ENCODE results near the gene ITGB3.
"Not testable (repeated sequence)": the region's sequence is repeated elsewhere in the genome, so short reads cannot be mapped to it uniquely, and the experiment has no call there.

ITGB3 gene

DNA sequence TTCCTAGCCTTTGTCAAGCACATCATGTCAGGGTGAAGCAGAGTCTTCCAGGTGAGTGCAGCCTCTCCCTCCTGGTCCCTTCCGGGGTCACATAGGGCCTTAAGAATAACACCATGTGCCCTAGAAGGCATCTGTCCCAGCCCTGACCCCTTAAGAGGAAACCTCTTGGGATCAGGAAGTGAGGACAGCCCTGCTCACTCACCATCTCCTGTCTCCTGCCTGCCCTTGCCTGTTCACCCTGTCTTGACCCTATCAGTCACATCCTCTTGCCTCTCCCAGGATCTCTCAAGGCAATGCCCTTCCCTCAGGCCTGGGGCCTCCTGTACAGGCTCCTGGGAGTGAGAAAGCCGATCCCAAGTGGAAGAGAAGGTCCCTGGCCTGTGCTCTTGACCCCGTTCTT, 30.6 kb upstream of the ITGB3 start:
- DNase-seq (ENCODE audit: low spot score), result no peak

DNA sequence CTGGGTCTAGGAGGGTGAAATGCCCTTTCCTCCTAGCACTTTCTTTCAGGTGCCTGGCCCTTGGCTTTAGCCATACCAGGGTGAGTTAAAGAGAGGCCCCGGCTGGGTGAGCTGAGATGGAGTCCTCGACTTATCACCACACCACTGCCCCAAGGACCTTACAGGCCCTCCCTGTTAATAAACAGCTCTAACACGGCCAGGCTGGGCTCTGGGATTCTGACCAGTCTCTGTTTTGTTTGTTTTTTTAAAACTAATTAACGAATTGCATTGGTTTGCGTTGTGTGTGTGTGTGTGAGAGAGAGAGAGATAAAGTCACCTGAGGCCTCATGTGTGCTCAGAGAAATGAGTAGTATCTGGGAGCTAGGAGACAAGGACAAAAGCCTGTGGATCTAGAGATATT, 30.2 kb upstream of the ITGB3 start:
- no peak for DNase-seq (ENCODE audit: low spot score)

DNA sequence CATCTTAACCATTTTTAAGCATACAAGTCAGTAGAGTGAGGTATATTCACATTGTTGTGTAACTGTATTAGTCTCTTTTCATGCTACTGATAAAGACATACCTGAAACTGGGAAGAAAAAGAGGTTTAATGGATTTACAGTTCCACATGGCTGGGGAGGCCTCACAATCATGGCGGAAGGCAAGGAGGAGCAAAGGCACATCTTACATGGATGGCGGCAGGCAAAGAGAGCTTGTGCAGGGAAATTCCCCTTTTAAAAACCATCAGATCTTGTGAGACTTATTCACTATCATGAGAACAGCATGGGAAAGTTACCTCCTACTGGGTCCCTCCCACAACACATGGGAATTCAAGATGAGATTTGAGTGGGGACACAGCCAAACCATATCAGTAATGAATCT, 29.6 kb upstream of the ITGB3 start:
- DNase-seq (ENCODE audit: low spot score), result not testable (repeated sequence)

DNA sequence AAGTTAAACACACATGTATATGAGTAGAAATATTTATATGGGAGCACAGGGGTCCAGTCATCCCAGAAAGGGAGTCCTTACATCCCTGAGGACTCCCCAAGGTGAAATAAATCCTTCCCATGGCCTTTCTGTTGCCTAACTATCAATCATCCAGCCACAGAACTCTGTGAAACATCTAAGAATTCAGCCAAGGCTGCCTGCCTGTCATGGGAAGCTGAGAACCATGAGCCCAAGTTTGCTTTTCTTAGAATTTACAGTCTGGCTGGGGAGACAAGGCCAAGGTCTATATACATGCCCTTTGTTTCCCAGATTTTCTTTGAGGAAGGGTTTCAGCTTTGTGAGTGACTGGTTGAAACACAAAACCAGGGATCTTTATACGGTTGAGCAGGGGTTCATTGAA, 28.7 kb upstream of the ITGB3 start:
- DNase-seq (ENCODE audit: low spot score), result no peak

DNA sequence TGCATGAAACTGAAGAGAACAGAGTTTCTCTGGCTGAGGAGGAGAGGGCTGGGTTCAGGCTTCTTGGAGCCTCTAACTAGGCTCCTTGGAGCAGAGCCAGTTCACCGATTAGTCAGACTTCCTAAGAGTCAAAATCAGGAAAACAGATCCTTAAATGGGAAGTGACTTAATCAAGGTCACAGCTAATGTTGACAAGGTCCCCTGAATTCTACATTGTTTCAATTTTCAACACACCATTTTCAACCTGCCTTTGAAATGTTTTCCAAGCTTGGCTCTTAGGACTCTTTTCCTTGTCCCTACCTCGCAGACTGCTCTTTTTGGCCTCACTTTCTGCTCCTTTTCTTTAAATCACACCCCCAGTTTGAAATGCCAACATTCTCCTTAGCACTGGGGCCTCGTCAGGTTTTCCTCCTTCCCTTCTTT, 28.2 kb upstream of the ITGB3 start:
- DNase-seq (ENCODE audit: low spot score), result peak; percentile 65

DNA sequence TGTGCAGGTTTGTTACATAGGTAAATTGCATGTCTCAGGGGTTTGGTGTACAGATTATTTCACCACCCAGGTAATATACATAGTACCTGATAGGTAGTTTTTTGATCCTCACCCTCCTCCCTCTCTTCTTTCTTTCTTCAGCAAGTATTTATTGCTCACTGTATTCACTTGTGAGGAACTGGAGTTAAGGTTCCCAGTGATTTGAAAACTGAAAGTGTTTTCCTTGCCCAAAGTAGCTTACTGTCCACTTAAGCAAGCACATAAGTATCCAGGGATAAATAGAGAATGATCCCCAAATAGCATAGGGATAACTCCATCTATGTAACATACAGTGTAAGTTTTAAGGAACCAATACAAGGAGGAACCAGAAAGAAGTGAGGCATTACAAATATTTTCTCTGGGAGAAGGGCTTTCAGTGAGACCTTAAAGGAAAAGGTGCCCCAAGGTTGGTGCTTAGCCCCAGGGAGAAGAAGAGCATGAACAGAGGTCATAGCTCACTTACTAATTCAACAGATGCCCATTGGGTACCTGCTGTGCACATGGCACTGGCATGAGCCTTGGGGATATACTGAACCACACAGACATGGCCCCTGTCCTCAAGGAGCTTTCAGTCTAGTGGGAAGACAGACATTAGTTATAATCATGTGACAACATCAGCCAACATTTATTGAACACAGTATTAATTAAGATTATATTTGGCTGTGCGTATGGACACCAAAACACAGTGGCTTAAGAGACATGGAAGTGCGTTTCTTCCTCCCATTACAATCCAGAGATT, 27.5 kb upstream of the ITGB3 start:
- DNase-seq (ENCODE audit: low spot score), result no peak

DNA sequence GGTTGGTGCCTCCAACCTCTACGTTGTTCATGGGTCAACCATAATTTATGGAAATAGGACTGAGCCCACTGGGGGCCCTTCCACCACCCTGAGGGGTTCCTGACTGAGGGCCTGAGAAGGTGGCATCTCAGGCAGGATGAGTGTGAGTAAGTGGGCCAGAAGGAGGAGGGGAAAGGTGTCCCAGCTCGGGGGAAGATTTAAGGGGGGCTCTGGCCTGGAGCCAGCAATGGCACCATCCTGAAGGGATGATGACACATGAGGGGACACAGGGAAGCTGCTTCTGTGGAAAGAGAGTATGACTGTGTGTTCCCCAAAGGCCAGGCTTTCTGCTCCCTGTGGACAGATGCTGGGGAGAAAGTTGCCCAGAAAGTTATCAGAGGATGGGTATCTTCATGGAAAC, 25.8 kb upstream of the ITGB3 start:
- no peak for DNase-seq (ENCODE audit: low spot score)

DNA sequence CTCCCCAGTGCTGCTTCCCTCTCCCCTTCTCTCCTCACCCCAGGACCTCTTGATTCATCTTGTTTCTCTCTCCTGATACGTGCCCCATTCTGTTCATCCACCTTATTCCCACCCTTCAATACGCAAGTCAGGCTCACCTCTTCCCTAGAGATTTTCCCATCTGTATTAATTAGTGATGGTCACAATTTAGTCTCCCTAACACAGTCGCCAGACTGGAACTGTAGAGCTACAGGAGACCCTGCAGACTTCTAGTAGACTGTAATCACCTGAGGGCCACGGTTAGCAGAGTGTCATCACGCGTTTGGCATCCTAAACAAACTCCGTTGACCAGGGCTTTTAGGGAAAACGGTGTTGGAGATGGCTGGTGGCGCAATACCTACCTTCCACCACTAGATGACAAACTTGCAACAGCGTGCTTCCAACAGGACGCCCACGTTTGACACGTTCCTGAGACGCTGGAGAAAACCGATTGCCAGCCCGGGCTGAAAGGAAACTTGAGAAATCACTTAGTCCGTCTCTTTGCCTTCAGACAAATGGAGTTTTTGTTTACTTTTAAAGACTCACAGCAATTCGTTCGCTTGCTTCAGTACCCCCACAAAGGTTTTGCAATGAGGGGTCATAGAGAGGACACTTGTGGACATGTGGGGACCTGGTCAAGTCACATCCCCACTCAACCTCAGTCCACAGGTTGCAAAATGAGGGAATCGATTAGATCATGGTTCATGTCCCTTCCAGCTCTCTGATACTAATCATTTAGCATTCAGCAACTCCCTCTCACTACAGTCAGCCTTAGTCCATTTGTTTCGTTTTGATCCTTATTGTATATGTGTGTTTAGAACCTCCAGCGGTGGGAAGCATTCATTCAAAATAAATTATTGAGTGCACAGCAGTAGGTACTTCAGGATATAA, 23.8 kb upstream of the ITGB3 start:
- peak; percentile 89 for DNase-seq (ENCODE audit: low spot score)

DNA sequence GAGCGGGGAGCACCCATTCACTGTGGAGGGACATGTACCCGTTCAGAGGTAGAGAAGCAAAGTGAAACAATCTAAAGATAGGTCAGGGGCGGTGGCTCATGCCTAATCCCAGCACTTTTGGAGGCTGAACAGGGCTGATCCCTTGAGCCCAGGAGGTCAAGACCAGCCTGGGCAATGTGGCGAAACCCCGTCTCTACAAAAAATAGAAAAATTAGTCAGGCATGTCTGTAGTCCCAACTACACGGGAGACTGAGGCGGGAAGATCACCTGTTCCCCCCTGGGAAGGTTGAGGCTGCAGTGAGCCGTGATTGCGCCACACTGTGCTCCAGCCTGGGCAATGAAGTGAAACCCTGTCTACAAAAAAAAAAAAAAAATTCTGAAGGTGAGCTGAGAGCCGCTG, 22.8 kb upstream of the ITGB3 start:
- DNase-seq (ENCODE audit: low spot score), result no peak

DNA sequence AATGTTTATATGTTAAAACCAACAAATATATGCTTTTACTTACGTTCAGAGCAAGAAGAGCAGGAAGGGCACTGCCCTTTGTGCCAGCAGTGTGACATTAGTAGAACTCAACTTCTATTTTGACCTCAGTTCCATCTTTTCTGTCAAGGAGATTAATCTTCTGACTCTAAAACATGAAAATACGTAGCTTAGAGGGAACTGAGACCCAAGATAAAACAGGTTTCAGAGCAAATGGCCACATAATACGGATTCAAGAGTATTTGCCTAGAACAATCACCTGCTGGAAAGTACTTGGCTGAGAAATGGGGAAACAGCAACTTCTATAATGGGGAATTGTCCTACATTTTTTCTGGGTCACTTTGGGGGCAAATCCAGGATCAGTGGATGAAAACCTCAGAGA, 22.3 kb upstream of the ITGB3 start:
- DNase-seq (ENCODE audit: low spot score), result no peak

DNA sequence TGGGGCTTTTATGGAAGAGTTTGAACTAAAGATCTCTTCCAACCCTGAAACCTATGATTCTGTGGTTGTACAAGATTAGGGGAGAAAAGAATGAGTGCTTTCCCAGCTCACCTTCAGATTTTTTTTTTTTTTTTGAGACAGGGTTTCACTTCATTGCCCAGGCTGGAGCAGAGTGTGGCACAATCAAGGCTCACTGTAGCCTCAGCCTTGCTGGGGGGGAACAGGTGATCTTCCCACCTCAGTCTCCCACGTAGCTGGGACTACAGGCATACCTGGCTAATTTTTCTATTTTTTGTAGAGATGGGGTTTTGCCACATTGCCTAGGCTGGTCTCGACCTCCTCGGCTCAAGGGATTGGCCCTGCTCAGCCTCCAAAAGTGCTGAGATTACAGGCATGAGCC, 21.8 kb upstream of the ITGB3 start:
- no peak for DNase-seq (ENCODE audit: low spot score)

DNA sequence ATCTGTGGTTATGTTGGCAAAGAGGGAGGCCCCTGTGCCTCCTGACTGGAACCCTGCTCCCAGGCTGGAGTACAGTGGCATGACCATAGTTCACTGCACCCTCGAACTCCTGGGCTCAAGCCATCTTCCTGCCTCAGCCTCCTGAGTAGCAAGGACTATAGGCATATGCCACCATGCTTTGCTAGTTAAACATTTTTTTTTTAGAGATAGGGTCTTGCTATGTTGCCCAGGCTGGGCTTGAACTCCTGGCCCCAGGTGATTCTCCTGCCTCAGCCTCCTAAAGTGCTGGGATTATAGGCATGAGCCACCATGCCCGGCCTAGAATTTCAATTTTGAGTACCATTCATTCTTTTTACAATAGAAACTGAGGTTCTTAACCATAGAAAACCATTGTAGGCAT, 21.2 kb upstream of the ITGB3 start:
- no peak for DNase-seq (ENCODE audit: low spot score)

DNA sequence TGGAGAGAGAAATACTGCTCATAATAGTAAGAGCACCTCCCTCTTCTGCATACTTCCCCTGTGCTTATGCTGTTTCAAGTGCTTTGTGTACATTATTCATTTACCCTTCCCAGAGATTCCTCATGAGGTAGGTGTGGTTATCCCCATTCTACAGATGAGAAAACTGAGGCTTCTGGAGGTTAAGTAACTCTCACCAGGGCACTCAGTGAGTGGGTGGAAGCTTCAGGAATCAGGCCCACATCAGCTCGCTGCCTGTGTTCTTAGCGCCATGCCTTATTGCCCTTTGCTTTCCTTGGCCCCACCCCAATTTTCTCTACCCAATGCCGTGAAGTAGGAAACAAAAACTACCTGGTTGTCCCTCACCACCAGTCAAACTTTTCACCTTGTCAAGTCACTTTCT, 18.1 kb upstream of the ITGB3 start:
- no peak for DNase-seq (ENCODE audit: low spot score)

DNA sequence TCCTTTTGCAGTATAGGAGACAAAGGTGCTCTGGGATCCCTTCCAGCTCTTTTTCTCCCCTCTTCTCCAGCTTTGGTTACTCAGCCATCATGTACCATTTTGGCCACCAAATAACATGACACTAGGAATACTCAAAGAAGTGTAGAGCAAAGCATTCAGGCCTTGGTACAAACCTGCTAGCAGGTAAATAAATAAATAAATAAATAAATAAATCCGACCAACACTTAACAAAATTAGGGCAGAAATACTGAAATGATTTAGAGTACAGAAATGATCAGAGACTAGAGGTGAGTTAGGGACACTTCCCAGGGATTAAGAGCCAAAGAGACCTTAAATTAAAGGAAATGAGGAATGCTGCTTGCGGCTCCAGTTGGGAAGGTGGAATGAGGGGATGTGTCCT, 17.7 kb upstream of the ITGB3 start:
- no peak for DNase-seq (ENCODE audit: low spot score)

DNA sequence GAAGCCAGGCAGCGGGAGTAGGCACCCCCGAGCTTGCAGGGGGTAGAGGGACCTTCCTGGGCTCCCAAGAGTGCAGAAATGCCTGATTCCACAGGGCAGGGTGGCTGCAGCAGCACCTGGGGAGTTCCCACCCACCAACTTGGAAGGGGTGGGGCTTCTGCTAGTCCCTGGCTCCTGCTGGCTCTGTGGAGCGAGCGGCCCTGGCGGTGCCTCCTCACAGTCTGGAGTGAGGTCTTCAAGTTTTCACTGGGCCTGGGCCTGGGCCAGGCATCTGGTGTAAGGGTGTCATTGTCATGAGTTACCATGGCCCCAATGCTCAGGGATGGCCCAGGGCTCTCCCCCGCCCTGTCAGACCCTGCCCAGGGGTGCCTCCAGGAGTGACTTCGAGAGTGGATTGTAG, 15.8 kb upstream of the ITGB3 start:
- DNase-seq (ENCODE audit: low spot score), result no peak

DNA sequence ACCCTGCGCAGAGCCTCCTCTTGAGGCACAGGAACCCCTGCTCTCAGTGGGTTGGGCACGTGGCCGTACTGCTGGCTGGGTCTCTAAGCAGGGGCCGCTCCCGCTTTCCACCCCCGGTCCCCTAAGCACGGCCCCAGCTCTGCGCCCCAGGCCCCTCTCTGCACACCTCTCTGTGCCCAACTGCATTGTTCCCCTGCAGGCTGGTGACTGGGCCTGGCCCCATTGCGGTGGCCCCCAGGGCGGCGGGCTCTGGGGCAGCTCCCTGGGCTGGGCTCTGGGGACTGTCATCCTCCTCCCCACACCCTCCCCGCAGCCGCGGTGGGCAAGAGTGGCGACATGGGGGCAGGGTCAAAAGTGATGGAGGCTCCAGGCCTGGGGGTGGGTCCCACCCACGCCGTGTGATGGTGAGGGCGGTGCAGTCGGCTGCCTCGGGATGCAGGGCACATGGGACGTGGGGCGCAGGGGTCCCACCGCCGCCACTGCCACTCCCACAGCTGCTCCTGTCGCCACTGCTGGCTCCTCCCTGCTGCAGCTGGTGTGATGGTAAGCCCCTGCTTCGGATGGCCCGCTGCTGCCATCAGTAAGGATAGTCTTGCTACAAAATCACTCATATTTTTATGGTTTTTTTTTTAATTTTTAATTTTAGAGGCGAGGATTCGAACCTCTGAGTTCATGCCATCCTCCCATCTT, 15.2 kb upstream of the ITGB3 start:
- DNase-seq (ENCODE audit: low spot score), result no peak

DNA sequence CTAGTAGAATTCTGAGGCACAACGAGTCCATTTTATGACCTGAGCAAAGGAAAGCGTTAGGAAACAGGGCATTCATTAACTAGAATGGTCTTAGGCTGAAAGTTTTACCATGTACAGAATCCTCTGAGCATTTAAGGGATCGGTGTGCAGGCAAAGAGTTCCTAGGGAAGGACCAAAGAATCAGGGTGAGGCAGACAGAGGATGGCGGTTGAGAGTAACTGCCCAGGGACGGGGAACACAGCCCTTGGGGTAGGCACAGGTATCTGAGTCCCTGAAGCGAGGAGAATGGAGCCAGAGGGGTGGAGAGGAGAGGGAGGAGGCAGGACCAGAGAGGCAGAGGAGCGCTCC, 14.0 kb upstream of the ITGB3 start:
- DNase-seq (ENCODE audit: low spot score), result no peak

DNA sequence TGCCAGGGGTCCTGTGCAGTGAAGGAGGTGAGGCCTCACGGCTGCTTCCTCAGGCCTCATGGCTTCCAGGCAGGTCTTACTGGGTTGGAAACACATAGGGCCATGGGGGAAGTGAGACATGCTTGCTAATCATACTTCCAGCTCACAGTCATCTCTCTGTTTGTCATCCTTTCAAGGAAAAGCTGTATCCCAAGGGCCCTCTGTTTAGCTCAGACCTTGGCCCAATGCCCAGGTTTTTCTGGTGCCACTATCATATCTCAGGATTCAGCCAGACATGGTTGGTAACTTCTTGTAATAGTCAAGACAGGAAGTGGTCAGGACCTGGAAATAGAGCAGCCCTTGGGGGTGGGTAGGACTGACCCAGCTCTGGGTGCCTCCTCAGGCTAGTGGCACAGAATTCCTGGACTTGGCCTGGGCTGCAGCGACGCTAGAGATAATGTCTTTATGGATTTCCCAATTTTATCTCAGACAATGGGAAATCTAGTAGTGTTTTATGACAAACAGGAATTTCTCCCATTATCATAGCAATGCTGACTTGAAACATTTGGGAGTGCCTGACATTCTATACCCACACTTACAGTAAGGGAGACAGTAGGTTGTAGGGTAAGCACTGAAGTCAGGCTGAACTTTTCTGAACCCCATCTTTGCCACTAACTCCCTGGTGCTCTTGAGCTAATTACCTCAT, 13.5 kb upstream of the ITGB3 start:
- peak; percentile 91 for DNase-seq (ENCODE audit: low spot score)

DNA sequence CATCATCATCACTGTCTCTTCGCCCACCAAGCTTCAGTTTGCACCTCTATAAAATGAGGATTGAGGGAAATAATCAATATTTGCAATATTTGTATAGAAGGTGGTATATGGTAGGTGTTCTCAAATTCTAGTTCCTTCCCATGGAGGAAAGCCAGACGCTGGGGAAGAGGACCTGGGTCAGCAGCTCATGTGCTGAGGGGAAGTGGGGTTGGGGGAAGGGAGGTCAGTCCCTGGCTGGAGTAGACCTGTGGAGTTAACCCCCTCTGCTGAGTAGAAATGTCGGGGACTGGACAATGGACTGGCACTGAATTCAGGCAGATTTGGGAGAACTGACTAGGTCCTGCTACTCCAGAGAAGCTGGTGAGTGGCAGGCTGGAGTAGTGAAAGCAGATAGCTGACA, 12.8 kb upstream of the ITGB3 start:
- no peak for DNase-seq (ENCODE audit: low spot score)

DNA sequence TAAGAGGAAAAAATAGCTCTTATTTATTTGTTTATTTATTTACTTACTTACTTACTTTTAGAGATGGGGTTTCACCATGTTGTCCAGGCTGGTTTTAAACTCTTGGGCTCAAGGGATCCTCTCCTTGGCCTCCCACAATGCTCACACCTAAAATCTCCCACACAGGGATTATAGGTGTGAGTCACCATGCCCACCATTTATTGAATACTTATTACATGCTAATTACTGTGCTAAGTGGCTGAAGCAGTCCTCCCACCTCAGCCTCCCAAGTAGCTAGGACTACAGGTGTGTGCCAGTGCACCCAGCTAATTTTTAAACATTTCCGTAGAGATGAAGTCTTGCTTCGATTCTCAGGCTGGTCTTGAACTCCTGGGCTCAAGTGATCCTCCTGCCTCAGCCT, 11.0 kb upstream of the ITGB3 start:
- no peak for DNase-seq (ENCODE audit: low spot score)

DNA sequence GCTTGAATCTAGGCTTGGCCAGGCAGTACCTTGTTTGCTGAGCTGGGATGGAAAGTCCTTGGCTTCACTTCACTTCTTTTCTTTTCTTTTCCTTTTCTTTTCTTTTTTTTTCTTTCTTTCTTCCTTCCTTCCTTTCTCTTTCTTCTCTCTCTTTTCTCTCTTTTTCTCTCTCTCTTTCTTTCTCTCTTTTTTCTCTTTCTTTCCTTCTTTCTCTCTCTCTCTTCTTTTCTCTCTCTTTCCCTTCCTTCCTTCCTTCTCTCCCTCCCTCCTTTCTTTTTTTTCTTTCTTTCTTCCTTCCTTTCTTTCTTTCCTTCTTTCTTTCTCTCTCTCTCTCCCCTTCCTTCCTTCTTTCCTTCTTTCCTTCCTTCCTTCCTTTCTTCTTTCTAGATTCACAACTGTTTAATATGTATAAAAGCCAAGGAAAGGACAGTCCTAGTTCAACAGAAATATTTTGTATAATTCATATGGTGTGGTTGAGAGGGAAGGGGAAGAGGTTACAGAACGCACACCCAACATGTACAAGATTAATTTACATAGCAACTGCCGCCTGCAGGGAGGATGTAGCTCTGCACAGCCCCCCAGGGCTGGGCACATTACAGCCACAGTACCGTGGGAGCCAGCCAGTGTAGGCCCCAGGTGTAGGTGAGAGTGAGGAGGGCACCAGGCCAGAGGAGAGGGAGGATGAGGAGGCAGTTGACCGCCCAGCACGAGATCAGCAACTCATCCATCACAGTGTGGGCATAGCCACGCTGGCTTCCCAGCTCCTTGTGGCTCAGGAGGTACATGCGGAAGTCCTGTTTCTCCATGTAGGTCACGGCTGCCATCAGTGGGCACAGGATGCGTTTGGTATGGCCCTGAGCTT, 9.7 kb upstream of the ITGB3 start:
- DNase-seq (ENCODE audit: low spot score), result no peak

All from AG08396 (cell line).